Common myeloid progenitor, CD34-positive (primary cell): ENCODE measurements around the gene TTC34.
A peak's percentile ranks its signal among the peaks of the same experiment; 100 is the strongest.

Experiments
- CTCF ChIA-PET: fragments of 350-600 bp; sonication (Branson Sonifier 250); formaldehyde crosslinking; loops from one replicate; lab custom pipeline; 2021; ENCODE audit warnings: antibody characterized with exemption; lab: Charles Lee
- POLR2A ChIA-PET: fragments of 350-600 bp; sonication (Branson Sonifier 250); formaldehyde crosslinking; loops from one replicate; lab custom pipeline; 2021; ENCODE audit warnings: antibody characterized with exemption; lab: Charles Lee
- DNase-seq, 3 donors: peaks; one replicate each; pipeline versions ENCODE4 v3.0.0 to v3.0.0-alpha.2; 2013
- H3K27ac ChIP-seq, 2 experiments: 1 replicate in 1 of 2; 2 replicates in 1 of 2; pipeline ENCODE4 v1.7.0; 2013; ENCODE audit warnings: inconsistent platforms in 2 of 2, low read length in 2 of 2, mild to moderate bottlenecking in 2 of 2, low read depth in 1 of 2, moderate library complexity in 1 of 2; ENCODE audit not compliant: severe bottlenecking in 2 of 2, insufficient read depth in 1 of 2, poor library complexity in 1 of 2
- H3K27me3 ChIP-seq, 5 experiments: replicated peaks in 2 of 5; 1 replicate in 3 of 5; 2 replicates in 2 of 5; pipeline versions ENCODE4 v1.6.1 to v1.7.0; 2013; ENCODE audit warnings: low read length in 4 of 5, mild to moderate bottlenecking in 2 of 5, moderate library complexity in 2 of 5, inconsistent platforms in 1 of 5; ENCODE audit not compliant: insufficient read depth in 5 of 5, control insufficient read depth in 4 of 5
- H3K36me3 ChIP-seq, 4 experiments: 1 replicate in 2 of 4; 2 replicates in 2 of 4; pipeline versions ENCODE4 v1.6.1 to v1.7.0; 2013; ENCODE audit warnings: low read length in 3 of 4, control low read depth in 1 of 4, mild to moderate bottlenecking in 1 of 4; ENCODE audit not compliant: control insufficient read depth in 4 of 4, insufficient read depth in 4 of 4
- H3K4me1 ChIP-seq, 4 experiments: 1 replicate in 3 of 4; 2 replicates in 1 of 4; pipeline versions ENCODE4 v1.6.1 to v1.7.1; 2013; ENCODE audit warnings: low read length in 3 of 4, mild to moderate bottlenecking in 3 of 4, control low read depth in 1 of 4, inconsistent platforms in 1 of 4, moderate library complexity in 1 of 4; ENCODE audit not compliant: control insufficient read depth in 4 of 4, insufficient read depth in 4 of 4; ENCODE audit errors: control extremely low read depth in 1 of 4
- H3K4me3 ChIP-seq, 7 experiments: 1 replicate in 4 of 7; 2 replicates in 3 of 7; pipeline versions ENCODE4 v1.5.1 to v1.7.0; 2013; ENCODE audit warnings: mild to moderate bottlenecking in 7 of 7, low read length in 6 of 7, moderate library complexity in 6 of 7, inconsistent platforms in 2 of 7, low read depth in 2 of 7, control low read depth in 1 of 7; ENCODE audit not compliant: insufficient read depth in 4 of 7, control insufficient read depth in 1 of 7; ENCODE audit errors: extremely low read depth in 1 of 7
- H3K9me3 ChIP-seq, 5 experiments: 1 replicate in 4 of 5; 2 replicates in 1 of 5; pipeline versions ENCODE4 v1.6.1 to v1.7.1; 2013; ENCODE audit warnings: low read length in 4 of 5, mild to moderate bottlenecking in 2 of 5, inconsistent platforms in 1 of 5, low read depth in 1 of 5, moderate library complexity in 1 of 5; ENCODE audit not compliant: control insufficient read depth in 4 of 5, insufficient read depth in 2 of 5; ENCODE audit errors: control extremely low read depth in 1 of 5
- WGBS: methylation state at CpG from one replicate; pipeline ENCODE4 v1.1.5; 2013; ENCODE audit not compliant: insufficient coverage; 5-methylcytosine and 5-hydroxymethylcytosine counted together

TTC34 gene

DNA sequence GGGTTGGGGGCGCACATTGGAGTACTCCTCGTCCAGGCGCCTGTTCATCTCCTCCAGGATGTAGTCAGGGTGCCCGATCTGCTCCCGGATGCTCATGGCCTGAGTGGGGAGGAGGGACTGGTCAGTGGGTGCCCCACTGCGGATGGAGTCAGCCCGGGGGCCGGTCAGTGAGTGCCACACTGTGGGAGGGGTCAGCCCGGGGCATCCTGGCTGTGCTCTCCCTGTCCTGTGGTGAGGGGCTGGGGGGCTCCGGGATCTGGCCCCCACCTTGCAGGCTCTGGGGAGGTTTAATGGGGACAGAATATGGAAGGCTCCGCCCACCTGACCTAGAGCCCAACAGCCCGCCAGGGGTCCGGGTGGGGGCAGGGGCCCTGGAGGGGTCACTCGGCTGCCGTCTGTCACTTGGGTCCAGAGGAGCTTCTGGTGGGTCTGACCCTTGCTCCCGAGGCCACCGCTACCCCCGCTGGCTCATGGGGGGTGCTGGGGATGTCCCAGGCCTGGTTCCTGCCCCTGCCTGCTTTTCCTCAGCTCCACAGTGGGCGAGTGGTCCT, 206.2 kb downstream of the TTC34 start:
- Histone ChIP-seq H3K27ac (no peak overlapping the region), H3K4me3 (no peak overlapping the region), H3K4me1 (peaks cover 0 to 22% (median 4%) of the 10 kb centered on the region in 4 experiments), H3K27me3 (peaks cover 0 to 10% (median 0%) of the 10 kb centered on the region in 5 experiments), H3K36me3 (no peaks in the 10 kb centered on the region), H3K9me3 (peaks cover 0 to 8% (median 6%) of the 10 kb centered on the region in 5 experiments)
- DNase-seq = no peak
- ChIA-PET CTCF (interaction anchor here (1.3 kb wide), 1 partner anchor 37 kb away, joined by 3 read pairs; no protein-coding TSS in a partner anchor), POLR2A (no interaction called here)
- whole genome bisulfite sequencing = 92% methylated on average over 15 of the region's 19 CpGs

DNA sequence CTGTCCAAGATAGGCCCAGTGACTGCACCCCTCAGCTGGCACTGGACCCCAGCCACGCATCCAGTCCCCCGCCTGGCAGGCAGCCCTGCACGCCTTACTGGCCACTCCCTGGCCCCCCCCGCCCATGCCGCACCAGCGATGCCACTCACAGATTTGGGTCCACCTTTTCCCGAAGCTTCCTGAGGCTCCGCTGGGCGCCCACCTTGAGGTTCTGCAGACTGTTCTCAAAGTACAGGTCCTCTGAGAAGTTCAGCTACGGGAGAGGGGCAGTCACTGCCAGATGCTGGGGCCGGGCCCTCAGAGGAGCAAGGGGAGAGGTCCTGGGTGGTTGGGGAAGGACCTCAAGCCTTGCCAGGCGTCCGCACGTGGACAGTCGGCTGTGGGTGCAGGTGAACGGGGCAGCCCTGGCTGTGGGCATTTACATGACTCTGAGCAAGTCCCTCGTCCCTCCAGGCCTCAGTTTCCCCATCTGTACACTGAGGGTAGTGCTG, 206.8 kb downstream of the TTC34 start:
- Histone ChIP-seq H3K27me3 (peaks cover 0 to 10% (median 0%) of the 10 kb centered on the region in 5 experiments), H3K9me3 (peaks cover 0 to 8% (median 6%) of the 10 kb centered on the region in 5 experiments), H3K4me1 (peaks cover 0 to 22% (median 4%) of the 10 kb centered on the region in 4 experiments), H3K4me3 (no peak overlapping the region), H3K27ac (no peak overlapping the region), H3K36me3 (peaks cover 0 to 2% (median under 1%) of the 10 kb centered on the region in 4 experiments)
- no peak for DNase-seq
- WGBS = 96% methylated on average over 16 of the region's 17 CpGs
- ChIA-PET POLR2A (no interaction called here), CTCF (interaction anchor here (0.6 to 1.3 kb wide), 2 partner anchors 29 to 36 kb away, joined by 3 read pairs; no protein-coding TSS in a partner anchor)

DNA sequence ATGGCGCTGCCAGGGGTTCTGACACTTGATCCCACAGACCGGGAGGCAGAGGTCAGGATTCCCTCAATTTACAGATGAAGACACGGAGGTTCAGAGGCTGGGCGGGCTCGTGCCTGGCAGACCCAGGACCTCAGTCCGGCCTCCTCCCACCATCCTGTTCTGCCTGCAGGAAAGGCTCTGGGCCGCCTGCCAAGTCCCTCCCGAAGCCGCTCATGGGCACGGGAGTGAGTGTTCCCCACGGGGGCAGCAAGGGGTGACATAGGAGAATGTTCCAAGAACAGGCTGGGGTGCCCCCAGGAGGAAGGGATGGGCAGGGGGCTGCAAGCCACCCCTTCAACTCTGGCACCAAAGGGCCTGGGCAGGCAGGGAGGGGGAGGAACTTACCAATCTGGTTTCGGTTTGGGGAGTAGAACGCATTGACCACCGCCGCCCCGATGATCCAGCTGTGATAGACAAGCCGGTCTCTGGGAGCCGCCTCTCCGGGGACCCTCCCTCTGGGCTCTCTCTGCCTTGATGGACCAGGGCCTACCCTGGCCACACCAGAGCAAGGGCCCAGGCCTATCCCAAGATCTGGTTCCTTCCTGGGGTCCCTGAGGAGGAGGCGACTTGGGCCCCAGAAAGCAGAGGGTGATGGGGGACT, 207.4 kb downstream of the TTC34 start:
- CTCF ChIA-PET = interaction anchor here (0.6 to 1.3 kb wide), 2 partner anchors 29 to 36 kb away, joined by 3 read pairs; no protein-coding TSS in a partner anchor
- DNase-seq = peak in 1 of 3 donors; percentile 18
- Histone ChIP-seq H3K4me1 (peaks cover 0 to 22% (median 4%) of the 10 kb centered on the region in 4 experiments), H3K9me3 (peaks cover 0 to 8% (median 6%) of the 10 kb centered on the region in 5 experiments), H3K36me3 (peaks cover 0 to 7% (median 3%) of the 10 kb centered on the region in 4 experiments), H3K4me3 (peak overlapping the region in 1 of 7 experiments; percentile 54), H3K27ac (no peak overlapping the region), H3K27me3 (peaks cover 0 to 10% (median 0%) of the 10 kb centered on the region in 5 experiments)
- WGBS = 74% methylated on average over 14 of the region's 20 CpGs
- POLR2A ChIA-PET = no interaction called here

GRCh38 chr1:2593251-2593878, 208.1 kb downstream of the TTC34 start:
- POLR2A ChIA-PET = no interaction called here
- no peak overlapping the region for H3K27ac ChIP-seq
- CTCF ChIA-PET = no interaction called here

GRCh38 chr1:2592672-2593071, 208.8 kb downstream of the TTC34 start:
- no peak overlapping the region for H3K27ac ChIP-seq
- peak overlapping the region in 1 of 7 experiments; percentile 34 for H3K4me3 ChIP-seq
- H3K36me3 ChIP-seq = peaks cover 0 to 13% (median 5%) of the 10 kb centered on the region in 4 experiments
- H3K27me3 ChIP-seq = no peaks in the 10 kb centered on the region
- ChIA-PET CTCF (no interaction called here), POLR2A (no interaction called here)
- no peaks in the 10 kb centered on the region for H3K9me3 ChIP-seq
- H3K4me1 ChIP-seq = peaks cover 0 to 25% (median 7%) of the 10 kb centered on the region in 4 experiments
- DNase-seq = peak in 1 of 3 donors; percentile 22
- 67% methylated on average over 14 of the region's 15 CpGs for WGBS

More at GRCh38 chr1:2593251-2593878, 208.1 kb downstream of the TTC34 start:
- WGBS = 82% methylated on average over 25 of the region's 26 CpGs
- DNase-seq = no peak
- H3K4me1 ChIP-seq = peaks cover 0 to 22% (median 4%) of the 10 kb centered on the region in 4 experiments
- H3K9me3 ChIP-seq = peaks cover 0 to 3% (median under 1%) of the 10 kb centered on the region in 5 experiments
- peaks cover 0 to 13% (median 5%) of the 10 kb centered on the region in 4 experiments for H3K36me3 ChIP-seq
- no peak overlapping the region for H3K4me3 ChIP-seq
- peaks cover 0 to 7% (median 0%) of the 10 kb centered on the region in 5 experiments for H3K27me3 ChIP-seq

GRCh38 chr1:2591581-2592261, 209.8 kb downstream of the TTC34 start:
- Histone ChIP-seq H3K4me3 (no peak overlapping the region), H3K36me3 (peaks cover 0 to 13% (median 5%) of the 10 kb centered on the region in 4 experiments), H3K4me1 (peaks cover 0 to 30% (median 14%) of the 10 kb centered on the region in 4 experiments), H3K27me3 (no peaks in the 10 kb centered on the region), H3K27ac (no peak overlapping the region), H3K9me3 (no peaks in the 10 kb centered on the region)
- CTCF ChIA-PET = interaction anchor here (0.8 kb wide), 1 partner anchor 36 kb away, joined by 3 read pairs; the partner anchor contains the start of gene TNFRSF14
- no peak for DNase-seq
- POLR2A ChIA-PET = no interaction called here
- 91% methylated on average over 4 of the region's 12 CpGs for WGBS
